ENCODE data around the gene PCDHGA1.
"Not testable (repeated sequence)": the region's sequence is repeated elsewhere in the genome, so short reads cannot be mapped to it uniquely, and the experiment has no call there.

The PCDHGA1 gene

DNA sequence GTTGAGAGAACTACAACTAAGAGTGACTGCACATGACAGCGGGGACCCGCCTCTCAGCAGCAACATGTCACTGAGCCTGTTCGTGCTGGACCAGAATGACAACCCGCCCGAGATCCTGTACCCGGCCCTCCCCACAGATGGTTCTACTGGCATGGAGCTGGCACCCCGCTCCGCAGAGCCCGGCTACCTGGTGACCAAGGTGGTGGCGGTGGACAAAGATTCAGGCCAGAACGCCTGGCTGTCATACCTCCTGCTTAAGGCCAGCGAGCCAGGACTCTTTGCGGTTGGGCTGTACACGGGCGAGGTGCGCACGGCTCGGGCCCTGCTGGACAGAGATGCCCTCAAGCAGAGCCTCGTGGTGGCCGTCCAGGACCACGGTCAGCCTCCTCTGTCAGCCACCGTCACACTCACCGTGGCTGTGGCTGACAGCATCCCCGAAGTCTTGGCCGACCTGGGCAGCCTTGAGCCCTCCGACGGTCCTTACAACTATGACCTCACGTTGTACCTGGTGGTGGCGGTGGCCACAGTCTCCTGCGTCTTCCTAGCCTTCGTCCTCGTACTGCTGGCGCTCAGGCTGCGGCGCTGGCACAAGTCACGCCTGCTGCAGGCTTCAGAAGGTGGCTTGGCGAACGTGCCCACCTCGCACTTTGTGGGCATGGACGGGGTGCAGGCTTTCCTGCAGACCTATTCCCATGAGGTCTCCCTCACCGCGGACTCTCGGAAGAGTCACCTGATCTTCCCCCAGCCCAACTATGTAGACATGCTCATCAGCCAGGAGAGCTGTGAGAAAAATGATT, 54.4 kb downstream of the PCDHGA1 start:
- Histone ChIP-seq H3K36me3 (replicated peaks in 1 of 2; ENCODE audit: control insufficient read depth in 2 of 2, insufficient read depth in 2 of 2, low read length in 2 of 2) (no peaks in the 10 kb centered on the region), H3K4me3 (ENCODE audit: low read length in 2 of 2) (peak overlapping the region in 1 of 2 donors; percentile 57), H4K91ac (ENCODE audit: low read depth, low read length, poor library complexity) (no peak overlapping the region), H3K4me1 (ENCODE audit: control insufficient read depth in 2 of 2, insufficient read depth in 1 of 2, low read depth in 1 of 2, low read length in 2 of 2) (no peaks in the 10 kb centered on the region), H3K79me1 (ENCODE audit: low read depth, low read length) (peaks cover 3% of the 10 kb centered on the region), H3K14ac (ENCODE audit: low read length) (no peak overlapping the region), H3K4me2 (ENCODE audit: insufficient read depth, low read length, poor library complexity, severe bottlenecking) (no peak overlapping the region), H3K27ac (replicated peaks; ENCODE audit: low read length) (no peak overlapping the region), H3K27me3 (ENCODE audit: control insufficient read depth in 3 of 3, insufficient read depth in 3 of 3, low read depth in 1 of 3, low read length in 3 of 3) (no peaks in the 10 kb centered on the region), H2BK15ac (ENCODE audit: low read length) (no peak overlapping the region), H2BK120ac (ENCODE audit: low read depth, low read length) (no peak overlapping the region), H2BK12ac (ENCODE audit: low read length) (no peak overlapping the region), H3K23ac (ENCODE audit: low read depth, low read length, poor library complexity) (no peak overlapping the region), H2BK5ac (ENCODE audit: low read length) (no peak overlapping the region), H2AK5ac (ENCODE audit: low read depth, low read length) (peak overlapping the region; percentile 34), H4K8ac (ENCODE audit: low read depth, low read length) (peak overlapping the region; percentile 74), H3K18ac (ENCODE audit: low read length) (no peak overlapping the region), H3K4ac (ENCODE audit: low read length) (no peak overlapping the region), H3K9me3 (replicated peaks in 1 of 2; ENCODE audit: control insufficient read depth in 2 of 2, insufficient read depth in 1 of 2, low read depth in 1 of 2, low read length in 2 of 2) (peaks cover 32 to 43% of the 10 kb centered on the region in 2 donors), H2AFZ (ENCODE audit: low read length) (no peak overlapping the region), H3K9ac (ENCODE audit: low read depth, low read length, poor library complexity) (no peak overlapping the region)
- WGBS, 2 donors (ENCODE audit: extremely low coverage in 2 of 2, insufficient read length in 2 of 2, insufficient replicate concordance in 1 of 2) = no CpG with 5 or more reads among the region's 43 CpGs
- DNase-seq (ENCODE audit: low spot score) = no peak

DNA sequence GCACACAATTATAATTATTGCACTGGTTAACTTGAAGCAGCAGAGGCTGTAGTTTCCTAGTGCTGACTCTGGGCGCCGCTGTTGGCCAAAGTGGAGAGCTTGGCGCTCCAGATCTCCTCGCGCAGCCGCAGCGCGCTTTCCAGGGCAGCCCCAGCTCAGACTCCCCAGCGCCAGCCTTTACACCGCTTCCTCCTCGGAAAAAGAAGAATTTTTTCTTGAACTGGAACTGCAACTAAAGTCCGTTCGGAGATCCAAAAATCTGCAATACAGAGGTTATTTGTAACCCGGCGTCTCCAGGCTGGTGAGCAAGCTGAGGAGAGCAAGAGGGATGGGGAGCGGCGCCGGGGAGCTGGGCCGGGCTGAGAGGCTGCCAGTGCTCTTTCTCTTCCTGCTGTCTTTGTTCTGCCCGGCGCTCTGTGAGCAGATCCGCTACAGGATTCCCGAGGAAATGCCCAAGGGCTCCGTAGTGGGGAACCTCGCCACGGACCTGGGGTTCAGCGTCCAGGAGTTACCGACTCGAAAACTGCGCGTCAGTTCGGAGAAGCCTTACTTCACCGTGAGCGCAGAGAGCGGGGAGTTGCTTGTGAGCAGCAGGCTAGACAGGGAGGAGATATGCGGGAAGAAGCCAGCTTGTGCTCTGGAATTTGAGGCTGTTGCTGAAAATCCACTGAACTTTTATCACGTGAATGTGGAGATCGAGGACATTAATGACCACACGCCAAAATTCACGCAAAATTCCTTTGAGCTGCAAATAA, 57.4 kb downstream of the PCDHGA1 start, which contains the start of gene PCDHGB4:
Gene PCDHGB4, plus strand, starts transcription at position 142 of the 755 bp plus-strand sequence. Its CDS starts 187 bp downstream, at position 329.
- not testable (repeated sequence) for H3K79me1 ChIP-seq (ENCODE audit: low read depth, low read length); H4K8ac ChIP-seq (ENCODE audit: low read depth, low read length); H3K9ac ChIP-seq (ENCODE audit: low read depth, low read length, poor library complexity); H2BK120ac ChIP-seq (ENCODE audit: low read depth, low read length); H3K14ac ChIP-seq (ENCODE audit: low read length); H2AK5ac ChIP-seq (ENCODE audit: low read depth, low read length); H3K4ac ChIP-seq (ENCODE audit: low read length); H2BK12ac ChIP-seq (ENCODE audit: low read length); H3K4me1 ChIP-seq (ENCODE audit: control insufficient read depth in 2 of 2, insufficient read depth in 1 of 2, low read depth in 1 of 2, low read length in 2 of 2); H3K27ac ChIP-seq (replicated peaks; ENCODE audit: low read length); H4K91ac ChIP-seq (ENCODE audit: low read depth, low read length, poor library complexity); H3K27me3 ChIP-seq (ENCODE audit: control insufficient read depth in 3 of 3, insufficient read depth in 3 of 3, low read depth in 1 of 3, low read length in 3 of 3); H2BK15ac ChIP-seq (ENCODE audit: low read length); H3K18ac ChIP-seq (ENCODE audit: low read length); H3K23ac ChIP-seq (ENCODE audit: low read depth, low read length, poor library complexity); H2BK5ac ChIP-seq (ENCODE audit: low read length)
- H3K9me3 ChIP-seq (replicated peaks in 1 of 2; ENCODE audit: control insufficient read depth in 2 of 2, insufficient read depth in 1 of 2, low read depth in 1 of 2, low read length in 2 of 2) = peaks cover 40 to 64% of the 10 kb centered on the region in 2 donors
- peaks cover 7 to 11% of the 10 kb centered on the region in 2 donors for H3K36me3 ChIP-seq (replicated peaks in 1 of 2; ENCODE audit: control insufficient read depth in 2 of 2, insufficient read depth in 2 of 2, low read length in 2 of 2)
- H3K4me2 ChIP-seq (ENCODE audit: insufficient read depth, low read length, poor library complexity, severe bottlenecking) = peak within 1 kb of the TSS; percentile 32
- DNase-seq (ENCODE audit: low spot score) = peak; percentile 6
- peak within 1 kb of the TSS in 1 of 2 donors; percentile 42 for H3K4me3 ChIP-seq (ENCODE audit: low read length in 2 of 2)
- WGBS, 2 donors (ENCODE audit: extremely low coverage in 2 of 2, insufficient read length in 2 of 2, insufficient replicate concordance in 1 of 2) = no CpG with 5 or more reads among the region's 40 CpGs
- peak within 1 kb of the TSS; percentile 82 for H2AFZ ChIP-seq (ENCODE audit: low read length)

DNA sequence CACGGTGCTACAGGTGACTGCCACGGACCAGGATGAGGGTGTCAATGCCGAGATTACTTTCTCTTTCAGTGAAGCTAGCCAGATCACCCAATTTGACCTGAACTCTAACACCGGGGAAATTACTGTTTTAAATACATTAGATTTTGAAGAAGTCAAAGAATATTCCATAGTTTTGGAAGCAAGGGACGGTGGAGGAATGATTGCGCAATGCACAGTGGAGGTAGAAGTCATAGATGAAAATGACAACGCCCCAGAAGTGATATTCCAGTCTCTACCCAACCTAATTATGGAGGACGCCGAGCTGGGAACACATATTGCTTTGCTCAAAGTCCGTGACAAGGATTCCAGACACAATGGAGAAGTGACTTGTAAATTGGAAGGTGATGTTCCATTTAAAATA, 58.3 kb downstream of the PCDHGA1 start:
- Histone ChIP-seq H3K27me3 (ENCODE audit: control insufficient read depth in 3 of 3, insufficient read depth in 3 of 3, low read depth in 1 of 3, low read length in 3 of 3) (no peaks in the 10 kb centered on the region), H2BK5ac (ENCODE audit: low read length) (no peak overlapping the region), H3K4me3 (ENCODE audit: low read length in 2 of 2) (no peak overlapping the region), H3K14ac (ENCODE audit: low read length) (no peak overlapping the region), H3K9me3 (replicated peaks in 1 of 2; ENCODE audit: control insufficient read depth in 2 of 2, insufficient read depth in 1 of 2, low read depth in 1 of 2, low read length in 2 of 2) (peaks cover 39 to 64% of the 10 kb centered on the region in 2 donors), H3K4ac (ENCODE audit: low read length) (no peak overlapping the region), H3K18ac (ENCODE audit: low read length) (no peak overlapping the region), H3K4me2 (ENCODE audit: insufficient read depth, low read length, poor library complexity, severe bottlenecking) (no peak overlapping the region), H2BK15ac (ENCODE audit: low read length) (no peak overlapping the region), H4K91ac (ENCODE audit: low read depth, low read length, poor library complexity) (no peak overlapping the region), H3K4me1 (ENCODE audit: control insufficient read depth in 2 of 2, insufficient read depth in 1 of 2, low read depth in 1 of 2, low read length in 2 of 2) (no peaks in the 10 kb centered on the region), H2AFZ (ENCODE audit: low read length) (no peak overlapping the region), H2BK120ac (ENCODE audit: low read depth, low read length) (no peak overlapping the region), H3K36me3 (replicated peaks in 1 of 2; ENCODE audit: control insufficient read depth in 2 of 2, insufficient read depth in 2 of 2, low read length in 2 of 2) (peaks cover 11 to 20% of the 10 kb centered on the region in 2 donors), H3K23ac (ENCODE audit: low read depth, low read length, poor library complexity) (no peak overlapping the region), H3K79me1 (ENCODE audit: low read depth, low read length) (peaks cover 4% of the 10 kb centered on the region), H3K27ac (replicated peaks; ENCODE audit: low read length) (no peak overlapping the region), H4K8ac (ENCODE audit: low read depth, low read length) (no peak overlapping the region), H2BK12ac (ENCODE audit: low read length) (no peak overlapping the region), H2AK5ac (ENCODE audit: low read depth, low read length) (no peak overlapping the region), H3K9ac (ENCODE audit: low read depth, low read length, poor library complexity) (no peak overlapping the region)
- no CpG with 5 or more reads among the region's 10 CpGs for WGBS, 2 donors (ENCODE audit: extremely low coverage in 2 of 2, insufficient read length in 2 of 2, insufficient replicate concordance in 1 of 2)
- no peak for DNase-seq (ENCODE audit: low spot score)

Measured in neuronal stem cell (in vitro differentiated cells).